ENCODE measurements around the gene MRGPRF.

DNA sequence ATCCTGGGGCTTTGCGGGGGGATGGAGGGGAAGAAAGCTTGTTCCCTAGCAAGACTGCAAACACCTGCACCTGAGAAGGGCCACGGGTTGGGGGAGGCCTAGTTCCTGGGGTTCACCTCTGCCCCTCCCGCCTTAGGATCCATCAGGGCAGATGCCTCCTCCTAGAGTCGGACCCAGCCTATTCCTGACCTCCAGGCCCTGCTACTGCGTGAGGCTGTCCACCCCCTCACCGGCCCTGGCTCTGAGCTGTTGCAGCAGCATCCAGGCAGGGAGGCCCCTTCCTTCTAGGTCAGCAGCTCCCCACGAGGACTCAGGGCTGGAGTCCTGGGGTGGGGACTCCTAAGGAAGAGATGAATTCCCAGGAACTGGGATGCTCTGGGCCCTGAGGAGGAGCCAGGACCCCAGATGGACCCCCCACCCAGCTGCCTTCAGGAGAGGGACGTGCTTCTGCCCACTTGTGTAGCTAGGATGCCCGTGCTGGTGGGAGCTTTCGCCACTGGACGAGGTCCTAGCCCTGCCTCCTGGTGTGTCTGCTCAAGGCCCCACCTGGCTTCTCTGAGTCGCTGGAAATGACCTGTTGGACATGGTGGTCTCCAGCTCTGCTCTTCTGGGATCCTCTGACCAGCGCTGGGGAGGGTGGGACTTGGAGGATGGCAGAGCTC is 10.3 kb downstream of the MRGPRF start:
- TF ChIP-seq CTCF (conservative IDR thresholded peaks at IDR 0.05; ENCODE audit: low read length) (no peak), EZH2phosphoT487 (IDR thresholded peaks at IDR 0.05; ENCODE audit: borderline replicate concordance) (no peak)

All from Loucy (cell line).